HG03520 (cell line): ENCODE results near the gene ZSWIM6.

Experiments used
- ATAC-seq: cut with Tn5 transposase; IDR thresholded peaks from one replicate; pipeline ENCODE4 v1.9.1; 2021; ENCODE audit warnings: mild to moderate bottlenecking, moderate library complexity; ENCODE audit not compliant: unreplicated experiment

ZSWIM6 gene

DNA sequence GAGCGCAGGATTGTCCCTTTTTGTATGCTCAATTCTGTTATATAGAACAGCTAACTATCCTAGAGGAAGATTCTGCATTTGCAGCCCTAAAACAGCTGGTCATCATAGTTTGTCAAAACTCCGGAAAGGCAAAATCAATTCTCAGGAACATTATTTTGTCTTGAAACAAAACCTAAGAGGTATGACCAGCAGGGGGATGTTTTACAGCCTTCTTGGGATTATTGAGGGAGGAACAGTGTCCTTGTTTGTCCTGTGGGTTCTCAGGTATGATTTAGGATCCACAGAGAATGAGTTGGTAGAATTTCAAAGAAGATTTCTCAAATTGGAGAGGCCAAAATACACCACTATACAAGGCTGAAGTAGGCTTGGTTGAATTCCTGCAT lies 136.4 kb downstream of the ZSWIM6 start:
- ATAC-seq, result no peak

DNA sequence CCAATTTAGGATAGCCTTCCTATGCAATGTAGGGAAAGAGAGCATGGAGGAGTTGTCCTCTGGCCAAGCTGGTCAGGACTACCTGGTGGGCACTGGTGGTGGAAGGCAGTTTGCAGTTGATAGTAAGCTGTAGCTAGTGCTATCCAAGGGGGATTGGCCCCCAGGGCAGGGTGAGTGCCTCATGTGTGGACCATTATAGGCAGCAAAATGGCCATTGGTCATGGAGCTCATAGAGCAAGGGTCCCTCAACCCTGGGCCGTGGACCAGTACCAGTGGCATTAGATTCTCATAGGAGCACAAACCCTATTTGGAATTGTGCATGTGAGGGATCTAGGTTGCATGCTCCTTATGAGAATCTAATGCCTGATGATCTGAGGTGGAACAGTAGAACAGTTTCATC lies 139.3 kb downstream of the ZSWIM6 start:
- no peak for ATAC-seq

DNA sequence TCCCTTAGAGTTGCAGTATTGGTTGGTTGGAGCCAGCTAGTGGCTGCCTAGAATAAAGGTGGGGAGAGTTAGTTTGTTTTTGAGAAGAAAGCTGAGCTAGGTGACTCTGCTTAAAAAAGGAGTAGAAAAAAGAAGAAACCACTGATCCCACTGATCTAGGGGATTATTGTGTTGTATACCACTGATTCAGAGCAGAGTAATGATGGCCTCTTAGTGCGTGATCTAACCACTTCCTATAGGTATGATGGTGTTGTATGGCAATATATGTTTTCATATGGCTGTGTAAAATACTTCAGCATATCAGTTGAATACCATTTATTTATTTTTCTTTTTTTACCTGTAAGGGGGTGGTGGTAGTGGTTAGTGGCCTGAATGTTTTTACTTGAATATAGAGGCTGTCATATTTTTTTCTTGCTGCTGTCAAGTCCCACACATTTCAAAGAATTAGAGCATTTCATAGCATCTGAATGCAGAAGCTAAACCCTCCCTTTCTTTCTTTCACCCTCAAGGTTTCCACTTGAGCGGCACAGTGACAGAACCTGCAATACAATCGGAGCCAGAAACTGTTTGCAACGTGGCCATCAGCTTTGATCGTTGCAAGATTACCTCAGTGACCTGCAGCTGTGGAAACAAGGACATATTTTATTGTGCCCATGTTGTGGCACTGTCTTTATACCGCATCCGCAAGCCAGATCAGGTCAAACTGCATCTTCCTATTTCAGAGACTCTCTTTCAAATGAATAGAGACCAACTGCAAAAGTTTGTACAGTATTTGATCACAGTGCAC lies 140.3 kb downstream of the ZSWIM6 start:
- ATAC-seq, result no peak

DNA sequence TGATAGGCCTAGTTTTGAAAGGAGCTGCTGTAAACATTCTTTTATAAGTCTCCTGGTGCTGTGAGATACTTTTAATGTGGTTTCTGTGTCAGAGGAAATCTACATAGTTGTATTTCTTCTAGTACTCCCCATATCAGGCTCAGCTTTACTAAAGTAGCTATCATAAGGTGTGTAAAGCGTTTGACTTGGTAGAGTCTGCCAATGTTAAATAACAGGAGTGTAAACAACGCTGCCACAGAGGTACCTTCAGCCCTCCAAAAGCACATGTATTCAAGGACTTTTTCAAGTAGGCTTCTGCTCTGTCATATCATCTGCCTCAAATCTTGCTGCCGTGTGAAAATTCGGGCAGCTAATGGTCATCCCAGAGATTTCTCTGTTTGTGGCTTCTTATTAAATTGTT lies 142.7 kb downstream of the ZSWIM6 start:
- no peak for ATAC-seq

DNA sequence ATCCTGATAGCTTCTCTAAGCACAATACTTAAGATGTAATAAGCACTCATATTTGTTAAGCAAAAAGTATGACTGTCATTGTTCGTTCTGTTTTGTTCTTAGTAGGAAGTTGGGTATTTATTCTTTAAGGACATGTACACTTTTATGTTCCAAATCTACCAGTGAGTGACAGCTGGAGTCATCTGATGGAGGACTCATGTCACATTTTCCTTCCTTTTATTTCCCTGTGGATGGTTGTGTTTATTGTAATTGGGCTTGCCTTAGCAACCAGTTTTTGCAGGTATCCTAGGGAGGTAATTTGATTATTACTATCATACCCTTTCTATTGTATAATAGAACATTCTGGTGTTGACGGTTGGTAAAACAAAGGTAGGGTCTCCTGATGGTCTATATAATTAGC lies 145.7 kb downstream of the ZSWIM6 start:
- no peak for ATAC-seq

DNA sequence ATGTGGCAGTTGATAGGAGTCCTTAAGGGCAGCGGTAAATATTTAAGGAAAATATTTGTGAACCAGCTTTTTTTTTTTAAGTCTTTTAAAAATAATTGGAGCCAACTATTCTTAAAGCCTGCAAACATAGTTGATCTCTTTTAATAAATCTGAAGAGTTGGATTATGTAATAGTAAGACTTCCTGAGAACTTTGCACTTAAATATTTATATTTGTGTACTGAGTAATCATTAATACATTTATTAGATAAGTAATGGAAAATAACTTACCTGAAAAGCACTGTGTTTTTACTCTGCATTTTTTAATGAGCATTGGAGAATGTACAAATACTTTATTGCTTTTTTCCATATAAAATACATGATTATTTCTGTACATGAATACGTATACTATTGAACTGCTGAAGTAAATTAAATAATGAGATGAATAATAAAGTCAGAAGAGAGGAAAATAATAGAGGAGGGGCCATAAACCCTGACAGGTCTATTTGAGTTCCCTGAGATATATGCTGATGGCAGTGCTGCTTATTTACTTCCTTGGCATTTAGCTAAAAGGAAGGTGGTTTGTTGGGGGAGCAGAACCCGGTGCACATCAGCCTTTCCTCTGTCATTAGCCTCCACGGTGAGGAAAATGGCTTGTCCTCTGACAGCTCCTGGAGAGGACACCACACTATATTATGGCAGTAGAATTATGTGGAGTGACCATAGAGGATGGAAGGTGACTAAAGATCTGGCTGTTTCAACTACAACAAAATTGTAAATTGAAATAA lies 148.0 kb downstream of the ZSWIM6 start:
- ATAC-seq, result no peak

DNA sequence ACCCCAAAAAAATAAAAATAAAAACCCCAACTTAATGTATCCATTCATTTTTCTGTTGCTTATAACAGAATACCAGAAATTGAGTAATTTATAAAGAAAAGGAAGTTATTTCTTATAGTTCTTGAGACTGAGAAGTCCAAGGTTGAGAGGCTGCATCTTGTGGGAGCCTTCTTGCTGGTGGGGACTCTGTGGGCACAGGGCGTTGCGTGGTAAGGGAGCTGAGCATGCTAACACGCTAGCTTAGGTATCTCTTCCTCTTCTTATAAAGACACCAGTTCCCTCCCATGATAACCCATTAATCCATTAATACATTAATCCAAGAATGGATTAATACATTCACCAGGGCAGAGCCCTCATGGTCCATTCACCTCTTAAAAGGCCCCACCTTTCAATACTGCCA lies 150.9 kb downstream of the ZSWIM6 start:
- no peak for ATAC-seq

DNA sequence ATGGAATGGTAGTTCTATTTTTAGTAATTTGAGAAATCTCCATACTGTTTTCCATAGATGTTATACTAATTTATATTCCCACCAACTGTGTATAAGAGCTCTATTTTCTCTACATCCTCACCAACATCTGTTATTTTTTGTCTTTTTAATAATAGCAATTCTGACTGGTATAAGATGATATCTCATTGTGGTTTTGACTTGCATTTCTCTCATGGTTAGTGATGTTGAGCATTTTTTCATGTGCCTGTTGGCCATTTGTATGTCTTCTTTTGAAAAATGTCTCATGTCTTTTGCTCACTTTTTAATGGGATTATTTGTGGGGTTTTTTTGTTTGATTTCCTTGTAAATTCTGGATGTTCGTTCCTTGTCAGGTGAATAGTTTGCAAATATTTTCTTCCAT lies 154.4 kb downstream of the ZSWIM6 start:
- no peak for ATAC-seq

DNA sequence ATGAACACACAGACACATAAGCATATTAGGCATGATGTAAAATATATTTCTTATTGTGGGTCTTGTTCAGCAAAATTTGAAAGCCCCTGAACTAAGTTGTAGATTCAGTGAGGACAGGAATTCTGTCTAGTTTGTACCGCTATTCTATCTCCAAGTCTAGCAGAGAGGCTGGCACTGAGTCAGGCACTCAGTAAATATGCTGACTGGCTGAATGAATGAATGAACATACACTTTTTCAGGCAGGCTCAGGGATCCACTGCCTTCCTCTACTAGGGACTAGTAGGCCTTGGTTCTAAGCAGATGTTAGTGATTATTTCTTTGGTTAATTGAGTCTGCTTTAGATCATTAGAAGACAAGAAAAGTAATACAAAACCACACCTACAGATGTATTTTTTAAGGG lies 157.5 kb downstream of the ZSWIM6 start:
- ATAC-seq, result no peak

DNA sequence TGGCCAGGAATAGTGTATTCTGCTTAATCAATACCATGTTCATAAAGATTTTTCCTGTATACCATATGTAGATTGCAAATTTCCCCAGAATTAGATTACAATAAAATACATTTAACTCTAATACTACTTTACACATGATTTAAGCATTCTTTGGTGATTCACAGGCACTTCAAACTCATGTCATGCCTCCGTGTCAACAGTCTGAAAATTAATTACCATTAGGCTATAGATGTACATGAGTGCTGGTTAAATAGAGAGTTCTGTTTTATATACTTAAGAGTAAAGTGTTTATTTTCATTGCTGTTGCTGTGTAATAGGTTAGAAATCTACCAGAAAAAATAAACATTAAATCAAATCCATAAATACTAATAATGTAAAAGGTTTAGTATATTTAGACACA lies 159.8 kb downstream of the ZSWIM6 start:
- ATAC-seq, result no peak

DNA sequence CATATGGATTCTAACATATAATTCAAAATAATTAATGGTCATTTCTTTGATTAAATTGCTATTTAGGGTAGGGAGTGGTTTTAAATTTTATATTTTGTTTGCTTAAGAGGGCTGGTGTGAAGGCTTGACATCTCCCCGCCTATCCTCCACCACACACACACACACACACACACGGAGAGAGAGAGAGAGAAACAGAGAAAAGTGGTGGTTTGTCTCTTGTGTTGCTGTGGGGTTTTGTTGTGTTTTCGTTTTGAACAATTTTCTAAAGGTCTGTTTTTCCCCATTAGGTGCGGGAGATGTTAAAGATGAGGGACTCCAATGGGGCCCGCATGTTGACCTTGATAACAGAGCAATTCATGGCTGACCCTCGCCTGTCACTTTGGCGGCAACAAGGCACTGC lies 161.9 kb downstream of the ZSWIM6 start:
- ATAC-seq, result no peak

DNA sequence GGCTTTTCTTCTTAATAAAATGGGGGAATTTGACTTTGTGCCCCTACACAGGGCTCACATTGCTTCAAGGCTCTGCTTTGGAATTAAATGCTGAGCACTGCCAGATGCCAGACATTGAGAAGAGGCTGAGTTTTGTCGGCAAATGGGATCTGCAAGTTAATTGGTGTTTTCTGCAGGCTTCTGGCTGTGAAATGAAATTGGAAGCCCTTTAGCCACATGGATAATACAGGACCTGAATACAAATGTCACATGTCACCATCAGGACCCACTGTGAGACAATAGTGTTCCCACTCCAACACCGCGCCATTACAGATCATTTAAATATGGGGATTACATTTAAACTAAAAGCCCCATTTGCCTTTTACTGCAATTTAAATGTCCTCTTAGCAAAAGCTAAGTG lies 164.4 kb downstream of the ZSWIM6 start:
- no peak for ATAC-seq

DNA sequence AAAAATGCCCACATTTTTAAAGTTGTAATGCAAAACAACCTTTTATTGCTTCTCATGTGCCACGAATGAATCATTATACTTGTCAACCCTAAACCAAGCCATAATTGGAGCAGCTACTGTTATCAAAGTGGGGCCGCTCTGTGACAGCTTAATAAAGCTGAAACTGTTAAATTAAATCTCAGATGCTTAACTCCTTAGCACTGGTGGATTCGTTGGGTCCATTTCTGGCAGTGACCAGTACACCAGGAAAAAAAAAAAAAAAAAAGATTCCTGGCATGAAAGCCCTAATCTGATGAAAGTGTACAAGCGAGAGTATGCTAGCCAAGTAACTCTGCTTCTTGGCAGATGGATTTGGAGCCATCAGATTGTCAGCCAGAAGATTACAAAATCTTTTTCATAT lies 164.8 kb downstream of the ZSWIM6 start:
- no peak for ATAC-seq

DNA sequence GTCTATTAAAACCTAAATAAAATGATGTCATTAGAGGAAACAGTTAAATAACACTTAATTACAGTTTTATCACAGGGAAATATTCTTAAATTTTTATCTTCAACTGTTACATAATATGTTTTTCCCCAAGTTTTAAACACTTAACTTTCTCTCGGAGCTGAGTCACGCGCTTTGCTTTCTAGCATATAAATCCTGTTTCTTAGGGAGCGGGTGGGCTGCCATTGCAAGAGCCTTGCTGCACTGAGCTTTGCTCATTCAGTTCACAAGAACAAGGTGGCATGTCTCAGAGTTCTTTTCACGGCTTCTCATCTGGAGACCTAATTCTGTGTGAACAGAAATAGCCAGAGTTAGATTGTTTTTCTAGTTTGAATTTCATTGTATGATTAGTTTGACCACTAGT lies 166.1 kb downstream of the ZSWIM6 start:
- ATAC-seq, result no peak

DNA sequence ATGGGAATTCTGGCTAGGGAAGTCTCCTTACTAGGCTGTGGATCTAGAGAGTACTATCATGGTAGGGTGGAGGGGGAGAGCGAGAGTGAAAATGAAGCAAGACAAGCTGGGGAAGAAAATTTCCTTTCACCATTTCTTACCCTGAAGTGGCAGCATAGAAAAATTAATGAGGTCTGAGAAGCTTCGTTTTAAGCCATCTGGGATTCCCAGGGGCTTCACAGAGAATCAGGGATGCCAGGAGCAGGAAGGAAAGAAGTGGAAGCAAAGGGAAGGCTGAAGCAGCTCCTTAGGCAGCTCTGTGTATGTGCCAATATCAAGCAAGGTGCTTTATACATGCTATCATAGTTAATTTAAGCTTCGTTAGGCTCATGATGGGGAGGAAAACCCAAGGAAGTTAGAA lies 169.9 kb downstream of the ZSWIM6 start:
- no peak for ATAC-seq

DNA sequence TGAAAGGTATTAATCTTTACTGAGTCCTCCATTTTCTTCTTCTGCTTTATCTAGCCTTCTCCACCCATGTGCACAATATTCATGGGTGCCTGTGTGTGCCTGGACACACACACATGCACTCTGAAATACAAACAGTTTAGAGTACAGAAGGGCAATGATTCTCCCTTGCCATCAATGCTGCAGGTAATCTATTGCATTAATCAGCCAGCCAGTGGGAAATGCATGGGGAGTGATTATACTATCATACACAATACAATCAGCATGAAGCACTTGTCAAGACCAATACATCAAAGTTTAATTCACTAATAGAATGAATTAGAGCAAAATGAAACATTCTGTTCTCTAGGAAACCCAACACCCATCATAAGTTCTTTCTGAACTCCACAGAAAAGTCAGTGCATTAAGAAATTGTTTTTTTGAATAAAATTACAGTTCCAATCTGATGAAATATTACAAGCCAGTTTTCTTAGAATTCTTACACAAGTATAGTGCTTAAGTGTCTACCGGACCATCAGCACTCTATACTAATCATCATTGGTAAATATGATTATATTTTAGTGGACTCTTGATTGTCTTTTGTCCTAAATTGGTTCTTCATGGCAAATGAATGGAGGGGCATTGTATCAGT lies 172.2 kb downstream of the ZSWIM6 start:
- ATAC-seq, result no peak

DNA sequence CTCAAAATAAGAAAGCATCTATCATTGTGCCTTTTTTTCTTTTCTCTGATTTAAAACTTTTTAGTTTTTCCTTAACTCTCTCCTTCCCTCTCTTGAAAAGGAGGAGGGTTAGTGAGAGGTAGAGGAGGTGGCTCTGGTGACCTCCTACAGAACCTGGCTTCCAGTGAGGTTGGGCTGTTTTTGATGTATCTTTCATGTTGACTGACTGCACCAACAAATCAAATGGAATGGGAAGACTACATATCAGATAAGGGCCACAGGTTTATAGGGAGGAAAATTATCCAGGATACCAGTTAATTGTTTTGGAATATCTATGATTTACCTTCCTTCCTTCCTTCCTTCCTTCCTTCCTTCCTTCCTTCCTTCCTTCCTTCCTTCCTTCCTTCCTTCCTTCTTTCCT lies 173.2 kb downstream of the ZSWIM6 start:
- no peak for ATAC-seq

DNA sequence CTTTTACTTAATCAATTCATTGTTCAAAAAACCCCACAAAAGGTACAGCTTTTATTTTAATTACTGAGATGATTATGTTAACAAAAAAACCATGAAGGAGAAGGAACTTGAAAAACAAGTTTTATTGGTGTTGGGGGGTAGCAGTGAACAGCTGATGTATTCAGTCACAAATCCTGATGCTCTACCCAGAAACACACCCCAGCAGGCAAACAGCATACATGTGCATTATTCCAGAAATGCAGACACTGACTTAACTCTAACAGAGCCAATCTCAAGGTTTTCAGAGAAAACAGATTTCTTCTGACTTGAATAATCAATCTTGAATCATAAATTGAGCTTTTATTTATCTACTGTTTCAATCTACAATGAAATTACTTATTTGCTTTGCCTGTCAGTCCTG lies 175.2 kb downstream of the ZSWIM6 start:
- no peak for ATAC-seq

DNA sequence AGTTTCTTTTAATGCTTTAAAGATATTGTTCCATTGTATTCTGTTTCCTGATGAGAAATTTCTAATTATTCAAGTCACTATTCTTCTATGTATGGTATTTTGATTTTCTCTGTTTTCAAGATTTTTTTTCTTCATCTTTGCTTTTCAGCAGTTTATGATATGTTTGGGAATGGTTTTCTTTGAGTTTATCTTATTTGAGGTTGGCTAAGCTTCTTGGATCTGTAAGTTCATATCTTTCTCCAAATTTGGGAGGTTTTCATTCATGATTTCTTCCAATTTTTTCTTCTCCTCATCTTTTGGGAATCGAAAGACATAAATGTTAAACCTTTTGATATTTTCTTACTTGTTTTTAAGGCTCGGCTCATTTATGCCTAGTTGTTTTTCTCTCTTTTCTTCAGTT lies 184.9 kb downstream of the ZSWIM6 start:
- ATAC-seq, result no peak

DNA sequence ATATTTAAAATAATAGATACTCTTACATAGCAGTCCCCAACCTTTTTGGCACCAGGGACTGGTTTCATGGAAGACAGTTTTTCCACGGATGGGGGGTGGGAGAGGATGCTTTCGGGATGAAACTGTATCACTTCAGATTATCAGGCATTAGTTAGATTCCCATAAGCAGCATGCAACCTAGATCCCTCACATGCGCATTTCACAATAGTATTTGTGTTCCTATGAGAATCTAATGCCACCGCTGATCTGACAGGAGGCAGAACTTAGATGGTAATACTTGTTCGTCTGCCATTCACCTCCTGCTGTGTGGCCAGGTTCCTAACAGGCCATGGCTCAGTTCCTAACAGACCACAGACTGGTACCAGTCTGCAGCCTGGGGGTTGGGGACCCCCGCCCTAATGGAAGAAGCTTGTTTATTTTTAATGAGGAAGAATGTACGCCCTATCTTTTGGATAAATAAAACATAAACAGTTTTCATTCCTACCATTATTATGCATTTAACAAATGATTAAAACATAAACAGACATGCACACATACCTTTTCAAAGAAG lies 187.7 kb downstream of the ZSWIM6 start:
- ATAC-seq, result no peak

DNA sequence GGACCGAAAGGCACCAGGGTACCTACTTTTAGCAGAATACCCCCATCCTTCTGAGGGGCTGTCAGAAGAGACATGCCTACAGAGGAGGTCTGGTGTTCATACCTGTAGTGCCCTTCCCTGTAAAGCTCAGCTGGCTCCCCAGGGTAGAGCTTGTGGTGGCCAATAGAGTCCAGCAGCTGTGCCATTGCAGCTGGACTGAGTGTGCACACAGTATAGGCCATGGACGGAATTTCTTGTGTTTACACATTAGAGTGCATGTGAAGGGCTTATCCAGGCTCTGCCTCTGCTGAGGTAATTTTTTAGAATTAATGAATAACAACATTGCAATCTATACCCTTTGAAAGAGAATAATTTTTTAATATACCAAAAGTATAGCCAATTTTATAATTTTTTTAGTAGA lies 191.0 kb downstream of the ZSWIM6 start:
- ATAC-seq, result no peak

DNA sequence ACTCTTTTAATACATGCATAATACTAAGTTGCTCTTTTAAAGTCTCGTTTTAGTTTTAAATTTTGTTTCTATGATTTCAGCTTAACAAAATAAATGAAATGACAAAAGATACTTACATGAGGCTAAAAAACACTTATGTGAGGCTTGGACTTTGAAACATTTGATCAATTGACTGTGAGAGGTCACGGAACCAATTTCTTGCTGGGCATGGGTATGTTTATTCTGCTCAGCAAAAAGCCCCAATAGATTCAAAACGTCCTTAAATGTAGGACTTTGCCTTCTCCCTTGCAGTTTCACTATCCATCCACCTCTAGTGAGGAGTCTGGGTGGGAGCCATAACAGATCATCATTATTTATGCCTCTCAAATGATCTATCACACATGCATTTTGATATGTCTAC lies 191.9 kb downstream of the ZSWIM6 start:
- ATAC-seq, result no peak
